A549 (cell line): ENCODE measurements around the gene HSPH1. TPM values are rescaled to one million over a fixed set of nuclear protein-coding genes. Genes with fewer than 3 reads are reported as not detected.

Experiments used
- ATAC-seq, 2 experiments: fragments of 200-7000 bp in 1 of 2; fragments of >200 bp in 1 of 2; cut with Nextera tagmentation in 1 of 2; cut with Tn5 transposase in 1 of 2; 3 replicates each; pipeline versions ENCODE4 v1.8.0 to v1.9.1; 2018 to 2020; ENCODE audit warnings: mild to moderate bottlenecking in 1 of 2, moderate library complexity in 1 of 2
- CTCF ChIA-PET: fragments of 300-600 bp; sonication (Branson Sonifier 250); formaldehyde crosslinking; extraction: SDS; loops from one replicate; lab custom pipeline; 2021; ENCODE audit warnings: antibody characterized with exemption, inconsistent platforms; lab: Yijun Ruan, JAX
- POLR2A ChIA-PET: fragments of 350-600 bp; formaldehyde crosslinking; extraction: SDS; loops from one replicate; lab custom pipeline; 2021; ENCODE audit warnings: antibody characterized with exemption, inconsistent platforms; lab: Yijun Ruan, JAX
- DNase-seq, 2 experiments: peaks; one replicate each; pipeline versions ENCODE4 v3.0.0 to v3.0.0-alpha.2; 2011 to 2016; ENCODE audit warnings: low read depth in 1 of 2, low spot score in 1 of 2
- FAIRE-seq: peaks from 2 replicates; lab custom pipeline; 2011; peaks lifted over from hg19 to GRCh38; lab: Jason Lieb, UNC
- H3K27ac ChIP-seq, 2 experiments: fragments of >200 bp; sonication (Bioruptor Twin); formaldehyde crosslinking; 3 replicates each; pipeline ENCODE4 v1.5.1; 2016 to 2017
- H3K4me1 ChIP-seq: fragments of >200 bp; sonication (Bioruptor Twin); formaldehyde crosslinking; 3 replicates; pipeline ENCODE4 v1.6.1; 2016
- H3K4me2 ChIP-seq: fragments of >200 bp; sonication (Bioruptor Twin); formaldehyde crosslinking; 3 replicates; pipeline ENCODE4 v1.6.1; 2016
- H3K4me3 ChIP-seq: fragments of >200 bp; sonication (Bioruptor Twin); formaldehyde crosslinking; 3 replicates; pipeline ENCODE4 v1.5.1; 2016
- H3K9me3 ChIP-seq: fragments of >200 bp; sonication (Bioruptor Twin); formaldehyde crosslinking; 3 replicates; pipeline ENCODE4 v1.6.1; 2016
- BCL3 ChIP-seq: fragments of >200 bp; sonication (Bioruptor Twin); formaldehyde crosslinking; IDR thresholded peaks from 3 replicates; pipeline ENCODE4 v1.6.1; 2016
- BHLHE40 ChIP-seq: IDR thresholded peaks from 2 replicates; pipeline ENCODE4 v1.6.1; 2012; ENCODE audit warnings: low read depth, low read length, inconsistent platforms
- CBX8 ChIP-seq: fragments of 200-600 bp; sonication (generic); IDR thresholded peaks from 2 replicates; pipeline ENCODE4 v1.6.1; 2016
- CEBPB ChIP-seq, 2 experiments: fragments of >200 bp in 1 of 2; sonication (Bioruptor Twin) in 1 of 2; formaldehyde crosslinking in 1 of 2; IDR thresholded peaks; 2 replicates each; pipeline ENCODE4 v1.6.1; 2012 to 2016
- CTCF ChIP-seq: fragments of >200 bp; sonication (Bioruptor Twin); formaldehyde crosslinking; IDR thresholded peaks from 3 replicates; pipeline ENCODE4 v1.5.1; 2016
- ESRRA ChIP-seq: fragments of 150-350 bp; IDR thresholded peaks from 2 replicates; pipeline ENCODE4 v1.6.1; 2014; ENCODE audit warnings: mild to moderate bottlenecking, low read length, borderline replicate concordance
- FOSB ChIP-seq: fragments of 250-450 bp; sonication (Bioruptor Pico); IDR thresholded peaks from 2 replicates; pipeline ENCODE4 v1.5.0; 2020; ENCODE audit warnings: mild to moderate bottlenecking, moderate library complexity
- HES2 ChIP-seq: fragments of >200 bp; sonication (Bioruptor Twin); formaldehyde crosslinking; IDR thresholded peaks from 2 replicates; pipeline ENCODE4 v1.6.1; 2016
- HOXB13 ChIP-seq: fragments of 250-450 bp; sonication (Bioruptor Pico); IDR thresholded peaks from 2 replicates; pipeline ENCODE4 v1.5.0; 2020; ENCODE audit warnings: low read depth, mild to moderate bottlenecking, moderate library complexity
- HOXB5 ChIP-seq: fragments of 250-450 bp; sonication (Bioruptor Pico); IDR thresholded peaks from 2 replicates; pipeline ENCODE4 v1.5.0; 2020; ENCODE audit warnings: mild to moderate bottlenecking, moderate library complexity
- JUNB ChIP-seq: fragments of >200 bp; sonication (Bioruptor Twin); formaldehyde crosslinking; IDR thresholded peaks from 2 replicates; pipeline ENCODE4 v1.6.1; 2016
- KDM1A ChIP-seq: fragments of 200-600 bp; sonication (generic); IDR thresholded peaks from 2 replicates; pipeline ENCODE4 v1.6.1; 2016; ENCODE audit warnings: low read depth, mild to moderate bottlenecking
- MAZ ChIP-seq: fragments of 150-350 bp; IDR thresholded peaks from 2 replicates; pipeline ENCODE4 v1.6.1; 2014; ENCODE audit warnings: antibody characterized with exemption, low read depth, low read length, borderline replicate concordance
- RAD21 ChIP-seq, 2 experiments: fragments of >200 bp in 1 of 2; sonication (Bioruptor Twin) in 1 of 2; formaldehyde crosslinking in 1 of 2; IDR thresholded peaks in 1 of 2; conservative IDR thresholded peaks in 1 of 2; 2 replicates in 1 of 2; 3 replicates in 1 of 2; pipeline ENCODE4 v1.6.1; 2012 to 2018; ENCODE audit warnings: inconsistent platforms in 1 of 2
- RARB ChIP-seq: fragments of 250-450 bp; sonication (Bioruptor Pico); IDR thresholded peaks from 2 replicates; pipeline ENCODE4 v1.8.0; 2021; ENCODE audit warnings: mild to moderate bottlenecking, moderate library complexity
- RCOR1 ChIP-seq: fragments of 150-350 bp; IDR thresholded peaks from 2 replicates; pipeline ENCODE4 v1.6.1; 2014; ENCODE audit warnings: antibody characterized with exemption, low read length, low read depth
- RNF2 ChIP-seq: fragments of 200-600 bp; sonication (generic); IDR thresholded peaks from 2 replicates; pipeline ENCODE4 v1.6.1; 2016; ENCODE audit warnings: low read depth, mild to moderate bottlenecking, antibody characterized with exemption, moderate library complexity, borderline replicate concordance
- TP53 ChIP-seq: fragments of 250-450 bp; sonication (Bioruptor Pico); IDR thresholded peaks from 2 replicates; pipeline ENCODE4 v1.5.0; 2021; ENCODE audit warnings: mild to moderate bottlenecking, moderate library complexity
- ZFP36 ChIP-seq: fragments of 450-650 bp; IDR thresholded peaks from 2 replicates; pipeline ENCODE4 v1.6.1; 2014; ENCODE audit warnings: borderline replicate concordance; ENCODE audit not compliant: partially characterized antibody
- ZSCAN20 ChIP-seq: fragments of 250-450 bp; sonication (Bioruptor Pico); IDR thresholded peaks from 2 replicates; pipeline ENCODE4 v1.8.0; 2022; ENCODE audit warnings: mild to moderate bottlenecking, moderate library complexity
- WGBS: methylation state at CpG from one replicate; pipeline ENCODE4 v1.1.6; 2017; ENCODE audit errors: missing lambda C conversion rate; 5-methylcytosine and 5-hydroxymethylcytosine counted together
- polyA plus RNA-seq, 4 experiments: library from polyadenylated mRNA; depleted of rRNA in 3 of 4; stranded (reverse); fragments of >200 nt; fragmentation: RNase III in 1 of 4; extraction: RNeasy Plus Mini Kit Qiagen cat#74134 plus additional on column Dnase treatment in 1 of 4; gene quantifications; 2 replicates in 3 of 4; 3 replicates in 1 of 4; pipeline ENCODE4 v1.2.3, GENCODE V29; 2011 to 2017
- TF ChIP-seq, protein P1 (sequence below): IDR thresholded peaks from 2 replicates; pipeline ENCODE4 v1.6.1; 2012; ENCODE audit warnings: low read depth, borderline replicate concordance

The HSPH1 gene
- polyA plus RNA-seq, 2 of the 4 experiments (the other 2 are of a cell fraction), result 110 to 141 TPM

DNA sequence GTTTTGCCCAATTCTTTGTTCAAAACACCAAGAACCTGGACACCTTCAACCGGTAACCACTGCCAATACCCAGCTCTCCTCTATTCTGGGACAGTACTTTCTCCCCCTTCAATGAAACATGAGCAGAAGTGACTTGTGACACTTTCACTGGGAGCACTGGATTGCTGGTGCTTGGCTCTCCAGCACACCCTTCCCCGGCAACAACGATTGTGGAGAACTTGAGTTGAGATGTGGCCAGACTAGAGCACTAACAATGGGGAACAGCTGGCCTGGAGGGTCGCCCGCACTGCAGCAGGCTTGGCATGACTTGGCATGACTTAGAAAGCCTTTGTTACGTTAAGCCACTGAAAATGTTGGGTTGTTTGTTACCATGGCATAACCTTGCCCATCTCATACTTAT lies 30.6 kb upstream of the HSPH1 start:
- DNase-seq (no peak), FAIRE-seq (no peak), ATAC-seq (no peak)
- TF ChIP-seq ESRRA, result no peak
- TF ChIP-seq RARB (CRISPR knock-in tag), result no peak
- TF ChIP-seq MAZ, result no peak
- no peak for TF ChIP-seq JUNB
- no peak for TF ChIP-seq CEBPB (IDR thresholded peaks at IDR 0.05)
- no peak for TF ChIP-seq CTCF
- TF ChIP-seq HES2, result no peak
- TF ChIP-seq KDM1A, result no peak
- no peak for TF ChIP-seq RCOR1
- no peak for TF ChIP-seq HOXB13 (CRISPR knock-in tag)
- no peak for TF ChIP-seq CBX8
- no peak for TF ChIP-seq FOSB
- no peak for TF ChIP-seq RNF2
- TF ChIP-seq, protein P1, sequence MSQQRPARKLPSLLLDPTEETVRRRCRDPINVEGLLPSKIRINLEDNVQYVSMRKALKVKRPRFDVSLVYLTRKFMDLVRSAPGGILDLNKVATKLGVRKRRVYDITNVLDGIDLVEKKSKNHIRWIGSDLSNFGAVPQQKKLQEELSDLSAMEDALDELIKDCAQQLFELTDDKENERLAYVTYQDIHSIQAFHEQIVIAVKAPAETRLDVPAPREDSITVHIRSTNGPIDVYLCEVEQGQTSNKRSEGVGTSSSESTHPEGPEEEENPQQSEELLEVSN, result no peak
- H3K9me3 ChIP-seq, result no peaks in the 10 kb centered on the region
- ChIA-PET CTCF (no interaction called here), POLR2A (no interaction called here)
- H3K27ac ChIP-seq, result no peak overlapping the region
- no peaks in the 10 kb centered on the region for H3K4me1 ChIP-seq
- WGBS, result 69% methylated on average over 6 of the region's 6 CpGs
- no peak overlapping the region for H3K4me2 ChIP-seq
- H3K4me3 ChIP-seq, result no peak overlapping the region

- WGBS, result 70% methylated on average over 4 of the region's 4 CpGs
- TF ChIP-seq KDM1A (no peak), BCL3 (no peak), ZSCAN20 (CRISPR knock-in tag) (no peak), HOXB5 (CRISPR knock-in tag) (no peak), TP53 (CRISPR knock-in tag) (no peak), BHLHE40 (no peak), RAD21 (conservative IDR thresholded peaks at IDR 0.05 in 1 of 2, IDR thresholded peaks at IDR 0.05 in 1 of 2) (no peak), ZFP36 (no peak), CEBPB (IDR thresholded peaks at IDR 0.05) (no peak)
- Histone ChIP-seq H3K4me2 (no peak overlapping the region), H3K4me1 (no peaks in the 10 kb centered on the region), H3K27ac (no peak overlapping the region), H3K9me3 (no peaks in the 10 kb centered on the region), H3K4me3 (no peak overlapping the region)
- ATAC-seq (no peak), DNase-seq (no peak), FAIRE-seq (no peak)
- CTCF ChIA-PET, result interaction anchor here (0.7 kb wide), 1 partner anchor 8 kb away, joined by 3 read pairs; the partner anchor contains the start of gene B3GLCT
- POLR2A ChIA-PET, result no interaction called here
These were observed 30.0 kb upstream of the HSPH1 start for GRCh38 chr13:31191748-31192147.
